ENCODE measurements around the gene TAAR6.
"Not testable (repeated sequence)": the region's sequence is repeated elsewhere in the genome, so short reads cannot be mapped to it uniquely, and the experiment has no call there.

Gene TAAR6

GRCh38 chr6:132596201-132596600 is 26.1 kb downstream of the TAAR6 start:
- H3K4me3 ChIP-seq (ENCODE audit: low read depth, low read length) = no peak overlapping the region
- no peak for DNase-seq
- H3K9me3 ChIP-seq = no peaks in the 10 kb centered on the region
- H3K36me3 ChIP-seq = no peaks in the 10 kb centered on the region
- peaks cover 8% of the 10 kb centered on the region; the same call in 1 of the 2 replicates for H3K27me3 ChIP-seq
- TF ChIP-seq CTCF (IDR thresholded peaks at IDR 0.05; ENCODE audit: low read depth, low read length) = no peak
- H3K4me1 ChIP-seq = no peaks in the 10 kb centered on the region

- peak; percentile 13 for DNase-seq
- H3K4me3 ChIP-seq (ENCODE audit: low read depth, low read length) = no peak overlapping the region
- peak; percentile 60 for TF ChIP-seq CTCF (IDR thresholded peaks at IDR 0.05; ENCODE audit: low read depth, low read length)
- peaks cover 4% of the 10 kb centered on the region for H3K27me3 ChIP-seq
- H3K4me1 ChIP-seq = no peaks in the 10 kb centered on the region
- H3K36me3 ChIP-seq = no peaks in the 10 kb centered on the region
- H3K9me3 ChIP-seq = no peaks in the 10 kb centered on the region
Observed at GRCh38 chr6:132598473-132598872, 28.4 kb downstream of the TAAR6 start.

- peaks cover 15% of the 10 kb centered on the region for H3K27me3 ChIP-seq
- not testable (repeated sequence) for DNase-seq; H3K9me3 ChIP-seq; H3K36me3 ChIP-seq; H3K4me1 ChIP-seq; H3K4me3 ChIP-seq (ENCODE audit: low read depth, low read length)
Observed at GRCh38 chr6:132600900-132601299, 30.8 kb downstream of the TAAR6 start.

GRCh38 chr6:132604635-132605152 is 34.6 kb downstream of the TAAR6 start:
- Histone ChIP-seq H3K4me1 (no peaks in the 10 kb centered on the region), H3K27me3 (peaks cover 35% of the 10 kb centered on the region), H3K9me3 (no peaks in the 10 kb centered on the region), H3K36me3 (no peaks in the 10 kb centered on the region), H3K4me3 (ENCODE audit: low read depth, low read length) (no peak overlapping the region)
- no peak for DNase-seq
- no peak for TF ChIP-seq CTCF (IDR thresholded peaks at IDR 0.05; ENCODE audit: low read depth, low read length)

GRCh38 chr6:132607544-132608233 is 37.6 kb downstream of the TAAR6 start:
- H3K4me1 ChIP-seq = no peaks in the 10 kb centered on the region
- H3K4me3 ChIP-seq (ENCODE audit: low read depth, low read length) = no peak overlapping the region
- H3K36me3 ChIP-seq = no peaks in the 10 kb centered on the region
- no peaks in the 10 kb centered on the region for H3K9me3 ChIP-seq
- no peak for DNase-seq
- peaks cover 46% of the 10 kb centered on the region for H3K27me3 ChIP-seq
- TF ChIP-seq CTCF (IDR thresholded peaks at IDR 0.05; ENCODE audit: low read depth, low read length) = no peak

- H3K9me3 ChIP-seq = no peaks in the 10 kb centered on the region
- peaks cover 61% of the 10 kb centered on the region for H3K27me3 ChIP-seq
- H3K36me3 ChIP-seq = no peaks in the 10 kb centered on the region
- no peak for TF ChIP-seq CTCF (IDR thresholded peaks at IDR 0.05; ENCODE audit: low read depth, low read length)
- no peak overlapping the region for H3K4me3 ChIP-seq (ENCODE audit: low read depth, low read length)
- no peaks in the 10 kb centered on the region for H3K4me1 ChIP-seq
- no peak for DNase-seq
Observed at GRCh38 chr6:132611616-132612015, 41.5 kb downstream of the TAAR6 start.

All from BE2C (cell line).